NCI-H2227 (cell line): Measurements from ENCODE around the gene PPP4C.

Experiments used
- DNase-seq: peaks from one replicate; lab custom pipeline; 2025; ENCODE audit not compliant: unreplicated experiment; lab: John Stamatoyannopoulos, UW

PPP4C gene

DNA sequence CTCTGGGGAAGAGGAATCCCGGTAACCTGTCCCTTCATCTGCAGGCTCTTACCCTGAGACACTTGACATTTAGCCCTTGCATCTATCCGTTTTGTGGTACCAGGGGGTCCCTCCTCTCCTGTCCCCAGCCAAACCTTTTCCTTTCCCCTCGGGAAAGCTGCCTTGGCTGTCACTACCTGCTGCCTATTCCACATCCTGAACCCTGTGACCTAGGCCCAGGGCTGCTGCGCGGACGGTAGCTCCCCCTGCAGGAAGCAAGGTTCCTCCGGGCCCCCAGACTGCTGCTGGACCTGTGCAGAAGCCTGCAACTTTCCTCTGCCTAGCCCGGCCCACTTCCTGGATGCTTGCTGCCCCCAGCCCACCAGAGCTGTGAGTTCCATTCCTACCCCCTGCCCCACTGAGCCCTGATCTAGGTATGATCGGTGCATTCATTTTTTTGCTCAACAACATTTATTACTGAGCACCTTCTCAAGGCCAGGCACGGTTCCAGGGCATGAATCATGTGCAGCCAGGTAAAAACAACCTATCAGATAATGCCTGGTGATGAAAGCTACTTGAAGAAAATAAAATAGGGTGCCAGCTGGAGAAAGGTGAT, 20.7 kb upstream of the PPP4C start:
- DNase-seq = peak; percentile 55

- no peak for DNase-seq
Measured at GRCh38 chr16:30060346-30060745, 15.4 kb upstream of the PPP4C start.

DNA sequence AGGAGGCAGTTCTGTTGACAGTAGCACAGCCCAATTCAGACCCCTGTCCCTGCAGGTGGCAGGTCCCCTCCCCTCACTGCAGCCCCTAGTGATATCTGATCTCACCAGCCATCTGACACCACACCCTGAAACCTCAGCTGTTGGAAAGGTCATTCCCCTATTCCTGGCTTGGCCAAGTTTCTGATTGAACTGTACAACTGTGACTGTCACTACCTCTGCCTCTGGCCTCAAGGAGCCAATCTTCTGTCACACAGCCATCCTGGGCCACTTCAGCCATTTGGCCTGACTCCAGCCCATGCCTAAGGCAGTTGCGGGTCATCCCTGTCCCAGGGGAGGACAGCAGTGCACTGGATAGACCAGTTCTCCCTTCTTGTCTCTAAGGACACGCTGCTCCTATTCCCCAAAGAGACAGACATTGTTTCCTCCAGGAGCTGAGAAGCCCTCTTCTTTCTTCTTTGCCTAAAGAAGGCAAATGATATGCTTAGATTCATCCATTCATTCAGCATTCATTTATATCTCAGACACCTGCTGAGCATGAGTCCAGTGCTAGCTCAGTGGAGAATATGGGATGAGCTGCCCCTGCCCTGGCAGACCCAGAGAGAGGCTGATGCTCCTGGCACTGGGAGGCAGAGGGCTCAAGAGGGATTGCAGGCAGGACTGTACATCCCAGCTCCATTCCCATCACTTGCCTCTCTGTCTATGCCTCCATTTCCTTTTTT, 14.8 kb upstream of the PPP4C start:
- DNase-seq = no peak

GRCh38 chr16:30063278-30063892, 12.4 kb upstream of the PPP4C start:
- DNase-seq = no peak

GRCh38 chr16:30063893-30064728, 11.7 kb upstream of the PPP4C start:
- DNase-seq = peak; percentile 68

- DNase-seq = no peak
Measured at GRCh38 chr16:30064729-30065101, 11.1 kb upstream of the PPP4C start.

GRCh38 chr16:30065102-30065942, 10.5 kb upstream of the PPP4C start, which contains the start of gene ALDOA:
TSS of gene ALDOA (plus strand) at chr16:30065760. CDS start at chr16:30066898, 1,138 bp downstream.
- DNase-seq = peak; percentile 99

GRCh38 chr16:30065943-30066760, 9.6 kb upstream of the PPP4C start:
- DNase-seq = peak; percentile 75

- no peak for DNase-seq
Measured at GRCh38 chr16:30066761-30067583, 8.8 kb upstream of the PPP4C start.

- DNase-seq = no peak
Measured at GRCh38 chr16:30067584-30067916, 8.2 kb upstream of the PPP4C start.

- no peak for DNase-seq
Measured at GRCh38 chr16:30068333-30068732, 7.5 kb upstream of the PPP4C start.

DNA sequence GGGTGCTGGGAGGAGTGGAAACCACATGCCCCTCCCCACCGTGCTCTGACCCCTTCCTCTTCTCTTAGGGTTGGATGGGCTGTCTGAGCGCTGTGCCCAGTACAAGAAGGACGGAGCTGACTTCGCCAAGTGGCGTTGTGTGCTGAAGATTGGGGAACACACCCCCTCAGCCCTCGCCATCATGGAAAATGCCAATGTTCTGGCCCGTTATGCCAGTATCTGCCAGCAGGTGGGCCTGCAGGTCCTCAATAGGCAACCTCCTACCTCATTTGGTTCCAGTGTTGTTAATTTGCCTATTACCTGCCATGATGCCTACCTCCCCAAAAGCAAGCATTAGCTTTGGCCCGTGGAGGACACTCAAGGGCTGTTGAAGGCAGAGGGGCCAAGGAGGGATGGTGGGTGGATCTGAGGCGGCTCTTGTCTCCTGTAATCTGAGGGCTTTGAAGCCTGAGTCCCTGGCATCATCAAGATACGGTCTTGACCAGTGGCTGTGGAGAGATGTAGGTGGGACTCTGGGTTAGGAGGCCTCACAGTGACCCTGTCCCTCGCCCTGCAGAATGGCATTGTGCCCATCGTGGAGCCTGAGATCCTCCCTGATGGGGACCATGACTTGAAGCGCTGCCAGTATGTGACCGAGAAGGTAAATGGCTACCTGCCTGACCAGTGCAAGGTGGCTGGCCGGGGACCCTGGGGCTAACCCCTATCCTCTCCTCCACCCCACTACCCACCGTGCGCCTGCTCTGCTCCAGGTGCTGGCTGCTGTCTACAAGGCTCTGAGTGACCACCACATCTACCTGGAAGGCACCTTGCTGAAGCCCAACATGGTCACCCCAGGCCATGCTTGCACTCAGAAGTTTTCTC, 6.8 kb upstream of the PPP4C start:
- DNase-seq = peak; percentile 54

GRCh38 chr16:30069611-30070462, 6.0 kb upstream of the PPP4C start:
- peak; percentile 85 for DNase-seq

DNA sequence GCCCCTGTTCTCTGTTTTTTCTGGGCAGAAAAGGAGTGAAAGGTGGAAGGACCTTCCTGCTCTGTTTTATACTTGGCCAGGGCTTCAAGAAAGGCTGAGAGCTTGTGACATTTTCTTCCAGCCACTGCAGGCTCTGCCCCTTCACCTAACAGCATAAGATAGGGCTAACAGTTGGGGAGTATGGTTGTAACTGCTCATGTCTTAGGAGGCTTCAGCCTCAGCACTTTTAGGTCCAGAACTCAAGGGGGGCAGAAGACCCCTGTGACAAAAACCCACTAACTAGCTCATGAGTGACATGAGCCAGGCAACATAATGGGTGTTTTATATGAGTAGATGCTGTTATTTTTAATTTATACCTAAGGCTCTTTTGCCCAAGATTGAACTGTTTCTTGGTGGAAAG, 5.3 kb upstream of the PPP4C start:
- no peak for DNase-seq

DNA sequence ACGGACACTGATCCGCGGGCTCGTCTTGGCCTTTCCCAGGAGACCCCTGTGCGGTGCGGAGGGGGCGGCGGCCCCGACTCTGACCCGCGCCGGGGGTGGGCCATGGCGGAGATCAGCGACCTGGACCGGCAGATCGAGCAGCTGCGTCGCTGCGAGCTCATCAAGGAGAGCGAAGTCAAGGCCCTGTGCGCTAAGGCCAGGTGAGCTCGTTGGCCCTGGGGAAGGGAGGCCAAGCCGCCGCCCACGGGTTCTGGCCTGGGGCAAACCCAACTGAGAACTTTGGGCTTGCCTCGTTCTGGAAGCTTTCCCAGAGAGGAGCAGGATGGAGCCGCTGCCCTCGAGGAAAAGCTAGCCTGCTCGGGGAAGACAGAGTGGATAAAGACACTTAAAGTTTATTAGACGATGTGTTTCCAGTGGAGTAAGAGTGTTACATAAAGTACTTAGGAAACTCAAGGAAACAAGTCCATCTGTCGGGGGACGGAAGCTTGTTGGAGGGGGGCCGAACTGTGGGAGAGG, 540 bp downstream of the PPP4C start:
- no peak for DNase-seq

DNA sequence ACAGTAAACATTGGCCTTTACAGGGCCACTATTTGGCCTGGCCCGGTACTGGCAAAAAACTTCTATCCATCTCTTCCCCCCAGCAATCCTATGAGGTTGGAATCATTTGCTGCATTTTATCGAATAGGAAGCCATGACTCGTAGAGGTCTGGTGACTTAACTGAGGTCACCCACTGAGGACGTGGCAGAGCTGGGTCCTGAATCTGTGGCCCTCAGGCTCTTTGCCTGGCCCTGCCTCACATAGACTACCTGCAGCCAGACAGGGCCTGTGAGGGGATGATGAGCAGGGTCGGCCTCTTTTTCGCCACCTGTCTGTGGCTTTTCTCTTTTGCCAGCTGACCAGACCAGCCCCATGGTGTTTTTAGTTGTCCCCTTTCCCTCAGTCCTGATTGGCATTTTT, 1.9 kb downstream of the PPP4C start:
- no peak for DNase-seq

DNA sequence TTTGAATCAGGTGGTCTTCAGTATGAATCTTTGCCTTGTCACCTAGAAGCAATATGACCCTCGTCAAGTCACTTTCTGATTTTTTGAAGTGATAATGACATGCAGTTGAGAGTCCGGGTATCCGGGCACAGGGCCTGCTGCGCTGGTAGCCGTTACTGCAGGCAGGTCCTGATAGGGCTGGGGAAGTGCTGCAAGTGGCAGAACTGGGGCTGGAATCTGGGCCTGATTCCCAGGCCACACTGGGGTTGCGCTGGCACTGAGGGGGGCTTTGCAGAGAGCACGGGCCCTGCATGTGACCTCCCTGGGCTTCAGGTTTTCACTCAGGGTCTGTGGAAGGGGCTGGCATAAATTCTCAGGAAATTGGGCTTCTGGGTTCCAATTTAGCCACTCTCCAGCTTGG, 3.0 kb downstream of the PPP4C start:
- no peak for DNase-seq
